Osteoblast (primary cell): ENCODE data around the gene KLRF2. TPM values are rescaled to one million over a fixed set of nuclear protein-coding genes. Genes with fewer than 3 reads are reported as not detected.

Experiments used
- DNase-seq: peaks from one replicate; pipeline ENCODE4 v3.0.0; 2011; ENCODE audit warnings: low spot score, mixed read lengths; ENCODE audit not compliant: insufficient read length; ENCODE audit errors: missing footprints
- H2AFZ ChIP-seq: 2 replicates; pipeline ENCODE4 v1.6.0; 2011; ENCODE audit warnings: mild to moderate bottlenecking, low read length
- H3K27ac ChIP-seq: 2 replicates; pipeline ENCODE4 v1.5.1; 2011; ENCODE audit warnings: mild to moderate bottlenecking, low read depth, low read length, moderate library complexity
- H3K27me3 ChIP-seq: 2 replicates; pipeline ENCODE4 v1.6.0; 2012; ENCODE audit warnings: mild to moderate bottlenecking, control low read depth, inconsistent platforms, low read length, moderate library complexity; ENCODE audit not compliant: insufficient read depth
- H3K36me3 ChIP-seq: 2 replicates; pipeline ENCODE4 v1.5.1; 2011; ENCODE audit warnings: mild to moderate bottlenecking, low read length, control low read depth, moderate library complexity; ENCODE audit not compliant: insufficient read depth
- H3K4me1 ChIP-seq: 2 replicates; pipeline ENCODE4 v1.5.1; 2011; ENCODE audit warnings: mild to moderate bottlenecking, low read length, control low read depth, moderate library complexity; ENCODE audit not compliant: insufficient read depth
- H3K4me2 ChIP-seq: 2 replicates; pipeline ENCODE4 v1.6.0; 2011; ENCODE audit warnings: mild to moderate bottlenecking, low read length; ENCODE audit not compliant: insufficient read depth
- H3K4me3 ChIP-seq: fragments of 200-600 bp; sonication (generic); 3 replicates; pipeline ENCODE4 v1.5.1; 2012; ENCODE audit warnings: mild to moderate bottlenecking, low read length, inconsistent platforms; ENCODE audit not compliant: insufficient read depth
- H3K79me2 ChIP-seq: 2 replicates; pipeline ENCODE4 v1.6.0; 2012; ENCODE audit warnings: mild to moderate bottlenecking, low read length, control low read depth, inconsistent platforms; ENCODE audit not compliant: insufficient read depth
- H3K9me3 ChIP-seq: 2 replicates; pipeline ENCODE4 v1.5.1; 2011; ENCODE audit warnings: low read depth, low read length, control low read depth
- H4K20me1 ChIP-seq: 2 replicates; pipeline ENCODE4 v1.6.0; 2012; ENCODE audit warnings: mild to moderate bottlenecking, low read length, control low read depth; ENCODE audit not compliant: insufficient read depth
- CTCF ChIP-seq: IDR thresholded peaks from 2 replicates; pipeline ENCODE4 v1.5.1; 2011; ENCODE audit warnings: mild to moderate bottlenecking, low read depth, low read length, moderate library complexity; ENCODE audit errors: extremely low read depth
- total RNA-seq: library from RNA; depleted of rRNA; stranded (reverse); fragments of >200 nt; gene quantifications from 2 replicates; pipeline ENCODE4 v1.2.3, GENCODE V29; 2012

KLRF2 gene
- total RNA-seq, 1 donor = not detected

GRCh38 chr12:9944391-9944790, 63.1 kb downstream of the KLRF2 start:
- DNase-seq = no peak
- Histone ChIP-seq H3K36me3 (no peaks in the 10 kb centered on the region), H3K27ac (no peak overlapping the region), H4K20me1 (no peaks in the 10 kb centered on the region), H3K4me1 (no peaks in the 10 kb centered on the region), H3K4me2 (no peak overlapping the region), H3K9me3 (no peaks in the 10 kb centered on the region), H3K27me3 (no peaks in the 10 kb centered on the region), H2AFZ (no peak overlapping the region), H3K4me3 (no peak overlapping the region), H3K79me2 (no peaks in the 10 kb centered on the region)
- TF ChIP-seq CTCF = no peak

Other genes with a start within 250 kb of the KLRF2 start
- 9.4 TPM in 2 replicates for gene CLEC2D, start 211.8 kb upstream of the KLRF2 start, total RNA-seq
- gene CLECL1, start 148.4 kb upstream of the KLRF2 start, total RNA-seq = not detected in 2 replicates
- not detected in 2 replicates for gene CD69, start 120.6 kb upstream of the KLRF2 start, total RNA-seq
- not detected in 2 replicates for gene KLRF1, start 54.0 kb upstream of the KLRF2 start, total RNA-seq
- gene CLEC2B, start 12.1 kb upstream of the KLRF2 start, total RNA-seq = 11.5 and 11.6 TPM in 2 replicates
- not detected in 2 replicates for gene CLEC2A, start 50.9 kb downstream of the KLRF2 start, total RNA-seq
- 0.29 and 0.72 TPM in 2 replicates for gene CLEC12A, start 89.9 kb downstream of the KLRF2 start, total RNA-seq
- not detected in 2 replicates for gene CLEC1B, start 117.6 kb downstream of the KLRF2 start, total RNA-seq
- gene CLEC12B, start 129.1 kb downstream of the KLRF2 start, total RNA-seq = not detected in 2 replicates
- gene CLEC9A, start 149.2 kb downstream of the KLRF2 start, total RNA-seq = not detected in 2 replicates
- gene CLEC1A, start 217.5 kb downstream of the KLRF2 start, total RNA-seq = under 0.01 TPM in 1 of 2 replicates, not detected in the other
- gene CLEC7A, start 248.7 kb downstream of the KLRF2 start, total RNA-seq = under 0.01 and 0.36 TPM in 2 replicates